ENCODE data around the gene LRRC25.

The LRRC25 gene

DNA sequence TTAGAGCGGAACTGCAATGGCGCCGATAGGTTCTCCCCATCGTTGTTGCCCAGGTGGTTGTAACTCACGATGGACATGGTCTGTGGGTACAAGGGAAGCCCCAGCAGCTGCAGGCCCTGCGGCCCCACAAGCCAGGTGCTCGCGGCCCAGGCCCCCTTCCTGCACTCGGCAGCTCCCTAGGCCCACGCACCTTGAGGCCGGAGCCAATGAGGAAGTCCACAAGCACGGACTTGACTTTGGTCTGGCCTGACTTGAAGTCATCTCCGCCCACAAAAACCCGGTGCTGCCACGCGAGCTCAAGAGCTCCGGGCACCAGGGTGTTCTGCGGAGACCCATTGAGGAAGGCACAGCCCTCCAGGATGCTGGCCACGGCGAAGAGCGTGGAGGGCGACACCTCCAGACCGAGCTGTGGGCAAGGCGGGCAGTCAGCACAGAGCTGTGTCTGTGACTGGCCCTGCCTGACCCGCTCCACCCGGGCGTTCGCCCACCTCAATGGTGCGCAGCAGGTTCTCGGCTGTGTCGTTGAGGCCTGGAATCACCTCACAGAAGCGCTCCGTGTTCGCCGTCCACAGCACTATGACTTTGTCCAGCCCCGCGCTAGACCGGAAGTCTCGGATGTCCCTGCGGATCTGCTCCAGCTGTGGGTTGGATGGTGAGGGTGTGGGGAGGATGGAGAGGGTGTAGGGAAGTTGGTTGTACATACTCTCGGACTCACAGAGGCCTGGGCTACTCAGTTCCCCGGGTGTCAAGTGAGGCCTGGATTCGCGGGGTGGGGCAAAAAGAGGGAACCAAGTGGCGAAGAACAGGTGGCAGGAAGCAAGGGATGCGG lies 38.6 kb upstream of the LRRC25 start:
- no peak for DNase-seq (ENCODE audit: low read depth in 2 of 2)

DNA sequence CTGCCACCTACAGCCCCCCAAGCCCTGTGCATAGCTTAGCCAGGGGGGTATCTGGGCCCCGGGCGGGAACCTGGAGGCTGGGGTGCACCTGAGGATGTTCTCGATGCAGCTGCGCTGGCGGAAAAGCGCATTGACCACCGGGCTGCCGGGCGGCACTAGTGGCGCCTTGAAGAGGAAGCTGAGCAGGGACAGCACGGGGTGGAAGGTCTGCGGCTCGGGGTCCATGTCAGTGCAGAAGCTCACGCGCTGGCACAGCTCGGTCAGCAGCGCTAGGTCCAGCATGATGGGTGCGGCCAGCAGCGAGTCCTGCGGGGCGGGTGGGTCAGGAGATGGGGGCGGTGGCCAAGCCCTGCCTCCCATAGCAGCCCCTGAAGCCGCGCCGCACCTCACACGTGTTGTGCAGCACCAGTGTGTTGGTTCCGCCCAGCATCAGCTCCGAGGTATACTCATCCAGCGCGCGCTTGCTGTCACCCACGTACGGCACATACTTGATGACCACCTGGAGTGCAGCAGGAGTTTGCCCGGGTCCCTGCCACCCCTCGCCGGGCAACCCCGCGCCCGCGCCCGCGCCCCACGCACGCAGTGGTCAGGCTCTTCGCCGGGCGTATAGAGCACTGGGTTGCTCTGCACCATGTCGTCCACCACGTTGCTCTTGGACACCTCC lies 37.9 kb upstream of the LRRC25 start:
- DNase-seq (ENCODE audit: low read depth in 2 of 2): no peak

DNA sequence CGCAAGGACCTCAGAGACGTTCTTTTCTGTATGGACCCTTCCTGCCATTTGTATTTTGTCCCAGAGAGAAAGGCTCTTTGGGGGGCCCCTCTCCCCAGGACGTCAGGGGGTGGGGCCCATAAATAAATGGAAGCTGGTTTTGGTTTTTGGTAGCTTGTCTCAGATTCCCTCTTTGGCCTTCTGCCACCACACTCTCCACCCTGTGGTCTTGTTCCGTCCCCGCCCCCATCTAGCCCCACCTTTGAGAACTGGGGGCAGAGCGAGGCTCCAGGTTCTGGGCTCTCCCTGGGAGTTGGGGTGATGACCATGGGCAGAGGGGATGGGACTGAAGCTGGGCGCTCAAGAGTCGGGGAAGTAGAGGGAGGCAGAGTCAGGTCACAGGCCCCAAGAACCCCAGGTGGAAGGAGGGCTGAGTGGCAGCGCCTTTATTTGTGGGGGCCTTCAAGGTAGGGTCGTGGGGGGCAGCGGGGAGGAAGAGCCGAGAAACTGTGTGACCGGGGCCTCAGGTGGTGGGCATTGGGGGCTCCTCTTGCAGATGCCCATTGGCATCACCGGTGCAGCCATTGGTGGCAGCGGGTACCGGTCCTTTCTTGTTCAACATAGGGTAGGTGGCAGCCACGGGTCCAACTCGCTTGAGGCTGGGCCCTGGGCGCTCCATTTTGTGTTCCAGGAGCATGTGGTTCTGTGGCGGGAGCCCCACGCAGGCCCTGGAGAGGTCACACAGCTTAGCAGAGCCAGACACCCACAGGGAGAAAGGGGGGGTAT lies 37.2 kb upstream of the LRRC25 start:
- DNase-seq (ENCODE audit: low read depth in 2 of 2): no peak

DNA sequence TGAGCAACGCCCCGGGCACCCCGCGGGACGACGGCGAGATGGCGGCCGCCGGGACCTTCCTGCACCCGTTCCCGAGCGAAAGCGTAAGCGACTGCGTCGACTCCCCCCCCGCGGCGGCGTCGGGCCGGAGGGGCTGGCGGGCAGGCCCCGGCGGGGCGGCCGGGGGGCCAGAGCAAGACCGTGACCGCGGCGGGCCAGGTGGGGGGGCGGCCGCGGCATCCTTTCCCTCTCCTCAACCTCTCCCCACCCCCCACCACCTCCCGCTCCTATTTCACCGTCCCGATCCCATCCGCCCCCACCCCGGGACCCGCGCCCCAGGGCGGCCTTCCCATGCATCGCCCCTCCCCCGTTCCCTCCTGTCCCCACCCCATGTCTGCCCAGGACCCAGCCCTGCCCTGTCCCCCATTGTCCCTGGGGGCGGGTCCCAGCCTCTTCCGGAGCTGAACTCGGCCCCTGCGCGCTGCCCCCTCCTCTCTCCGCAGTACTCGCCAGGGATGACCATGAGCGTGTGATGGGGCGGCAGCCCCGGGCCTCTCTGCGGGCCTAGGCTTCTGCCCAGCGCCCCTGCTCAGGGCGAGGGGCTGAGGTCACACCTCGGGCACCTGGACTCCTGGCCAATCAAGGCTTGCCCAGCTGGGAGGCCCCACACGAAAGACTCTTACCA lies 36.4 kb upstream of the LRRC25 start:
- DNase-seq (ENCODE audit: low read depth in 2 of 2): no peak

DNA sequence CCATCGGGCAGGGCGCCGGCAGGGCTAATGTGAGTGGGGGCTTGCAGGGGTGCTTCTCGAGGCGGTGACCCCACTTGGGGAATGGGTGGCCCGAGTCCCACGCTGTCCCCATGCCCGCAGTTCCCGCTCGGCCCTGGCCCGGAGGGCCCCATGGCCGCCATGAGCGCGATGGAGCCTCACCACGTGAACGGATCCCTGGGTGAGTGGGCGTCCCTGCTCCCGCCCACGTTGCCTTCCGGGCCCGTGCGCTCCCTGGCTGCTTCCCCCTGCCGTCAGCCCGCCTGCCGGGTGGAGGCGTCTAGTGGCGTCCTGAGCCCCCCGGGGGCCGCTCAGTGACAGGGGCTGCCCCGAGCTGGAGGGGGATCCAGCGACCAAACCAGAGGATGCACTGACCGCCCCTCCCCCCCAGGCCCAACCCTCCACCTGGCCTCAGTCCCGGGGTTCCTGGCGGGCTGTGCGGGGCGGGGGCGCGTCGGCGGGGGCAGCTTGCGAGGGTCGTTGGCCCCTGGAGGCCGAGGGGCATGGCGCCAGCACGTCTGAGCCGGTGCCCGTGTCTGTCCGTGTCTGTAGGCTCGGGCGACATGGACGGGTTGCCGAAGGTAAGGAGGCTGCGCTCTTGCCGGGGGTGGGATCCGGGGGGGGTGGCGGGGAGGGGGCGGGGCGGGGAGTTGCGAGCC lies 35.7 kb upstream of the LRRC25 start:
- no peak for DNase-seq (ENCODE audit: low read depth in 2 of 2)

DNA sequence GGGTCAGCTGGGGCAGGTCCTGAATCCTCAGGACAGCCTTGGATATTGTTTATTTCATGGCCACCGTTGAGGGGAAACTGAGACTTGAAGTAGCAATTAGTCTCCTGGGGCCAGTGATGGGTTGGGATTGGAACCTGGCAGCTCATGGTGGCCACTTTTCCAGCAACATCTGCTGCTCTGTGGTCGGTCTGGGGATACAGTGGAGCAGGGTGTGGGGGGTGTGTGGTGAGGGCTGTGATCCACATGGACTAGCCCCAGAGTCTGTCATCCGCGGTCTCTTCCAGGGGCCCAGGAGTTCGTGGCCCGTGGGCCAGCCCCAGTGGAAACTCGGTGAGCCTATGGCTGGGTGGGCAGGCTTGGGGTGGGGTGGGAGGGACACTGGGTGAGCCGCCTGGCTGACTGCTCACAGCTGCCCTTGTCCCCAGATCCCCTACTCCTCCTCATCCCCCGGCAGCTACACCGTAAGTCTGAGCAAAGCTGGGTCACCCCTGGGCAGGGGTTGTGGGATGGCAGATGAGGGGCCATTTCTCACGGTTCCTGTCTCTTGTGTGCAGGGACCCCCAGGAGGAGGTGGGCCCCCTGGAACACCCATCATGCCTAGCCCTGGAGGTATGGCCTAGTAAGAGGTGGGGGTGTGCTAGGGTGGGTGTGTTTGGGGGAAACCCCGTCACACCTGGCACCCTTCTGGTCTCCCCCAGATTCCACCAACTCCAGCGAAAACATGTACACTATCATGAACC lies 35.0 kb upstream of the LRRC25 start:
- no peak for DNase-seq (ENCODE audit: low read depth in 2 of 2)

DNA sequence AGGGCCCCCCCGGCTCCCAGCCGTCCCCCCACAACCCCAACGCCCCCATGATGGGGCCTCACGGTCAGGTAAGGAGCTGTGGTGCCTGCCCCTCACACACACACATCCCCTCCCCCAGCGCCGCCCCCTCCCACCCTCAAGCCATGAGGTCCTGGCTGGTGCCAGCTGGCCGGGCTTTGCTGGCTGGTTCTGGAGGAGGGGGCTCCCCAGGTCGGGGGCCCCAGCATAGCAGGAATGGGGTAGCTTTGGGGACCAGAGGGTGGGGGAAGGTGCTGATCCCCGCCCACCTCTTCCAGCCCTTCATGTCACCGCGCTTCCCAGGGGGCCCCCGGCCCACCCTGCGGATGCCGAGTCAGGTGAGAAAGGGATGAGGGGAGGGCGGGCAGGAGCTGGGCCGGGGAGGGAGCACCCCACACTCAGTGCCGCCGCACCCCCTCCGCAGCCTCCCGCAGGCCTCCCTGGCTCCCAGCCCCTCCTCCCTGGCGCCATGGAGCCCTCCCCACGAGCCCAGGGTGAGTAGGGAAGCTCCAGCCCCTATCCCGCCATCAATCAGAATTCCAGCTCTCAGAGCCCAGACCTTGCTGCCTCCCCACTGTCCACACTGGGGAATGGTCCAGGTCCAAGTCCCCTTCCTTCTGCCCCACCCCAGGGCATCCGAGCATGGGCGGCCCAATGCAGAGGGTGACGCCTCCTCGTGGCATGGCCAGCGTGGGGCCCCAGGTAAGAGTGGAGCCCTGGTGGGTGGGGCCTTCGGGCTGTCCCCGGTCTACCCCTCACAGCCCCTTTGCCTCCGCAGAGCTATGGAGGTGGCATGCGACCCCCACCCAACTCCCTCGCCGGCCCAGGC lies 34.2 kb upstream of the LRRC25 start:
- DNase-seq (ENCODE audit: low read depth in 2 of 2): no peak

DNA sequence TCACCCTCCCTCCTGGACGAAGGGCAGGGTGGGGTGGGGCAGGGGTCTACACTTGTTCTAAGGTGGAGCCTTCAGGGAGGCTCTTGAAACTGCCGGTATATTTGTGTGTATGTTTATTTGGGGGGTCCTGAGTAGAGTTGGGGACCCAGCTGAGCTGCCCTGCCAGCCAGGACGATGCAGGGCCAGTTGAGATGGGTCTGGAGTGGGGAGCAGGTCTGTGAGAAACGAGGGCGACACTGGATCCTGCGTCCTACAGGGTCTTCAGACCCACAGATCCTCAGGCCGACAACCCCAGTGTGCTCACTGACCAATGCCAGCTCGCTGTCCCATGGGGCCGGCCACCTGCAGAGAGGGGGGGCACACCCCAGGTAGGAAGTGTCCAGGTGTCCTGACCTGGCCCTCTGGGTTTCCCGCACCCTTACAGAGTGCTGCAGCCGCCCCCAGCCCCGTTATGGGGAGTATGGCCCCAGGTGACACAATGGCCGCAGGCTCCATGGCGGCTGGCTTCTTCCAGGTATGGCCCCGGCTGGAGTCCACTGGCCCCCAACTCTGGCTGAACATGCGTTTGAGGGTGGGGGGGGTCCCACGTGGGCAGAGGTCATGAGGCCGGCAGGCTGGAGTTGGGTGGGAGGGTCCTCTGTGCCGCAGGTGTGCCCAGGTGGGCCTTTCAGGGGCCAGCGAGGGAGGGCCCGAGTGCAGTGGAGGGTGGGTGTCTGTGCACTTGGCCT lies 33.2 kb upstream of the LRRC25 start:
- no peak for DNase-seq (ENCODE audit: low read depth in 2 of 2)

DNA sequence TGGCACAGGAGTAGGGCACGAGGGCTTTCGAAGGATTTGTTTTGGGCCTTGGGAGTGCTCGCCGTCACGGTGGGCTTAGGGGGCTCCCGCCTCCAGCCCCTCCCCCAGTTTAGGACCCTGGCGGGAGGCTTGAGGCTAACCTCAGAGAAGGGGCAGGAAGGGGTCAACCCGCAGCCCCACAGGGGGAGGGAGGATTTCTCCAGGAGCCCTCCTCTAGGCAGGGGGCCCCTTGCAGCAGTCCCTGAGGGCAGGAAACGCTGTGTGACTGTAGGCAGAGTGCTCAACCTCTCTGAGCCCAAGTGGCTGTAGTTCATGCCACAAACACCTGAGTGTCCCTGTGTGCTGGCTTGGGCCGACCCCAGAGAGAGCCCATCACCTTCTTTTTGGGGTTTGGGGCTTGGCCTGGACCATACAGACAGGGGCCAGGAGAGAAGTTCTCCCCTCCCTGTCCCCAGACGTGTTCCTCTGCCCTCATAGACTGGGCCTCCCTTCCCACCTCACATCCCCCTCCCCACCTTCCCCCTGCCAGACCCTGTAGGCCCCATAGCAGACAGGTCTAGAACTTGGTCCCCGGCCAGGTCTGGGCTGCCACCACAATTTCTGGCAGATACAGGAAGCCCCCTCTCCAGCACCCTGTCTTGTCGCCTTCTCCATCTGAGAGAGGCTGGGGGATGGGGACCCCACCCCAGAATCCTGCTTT lies 32.4 kb upstream of the LRRC25 start:
- DNase-seq (ENCODE audit: low read depth in 2 of 2): no peak

DNA sequence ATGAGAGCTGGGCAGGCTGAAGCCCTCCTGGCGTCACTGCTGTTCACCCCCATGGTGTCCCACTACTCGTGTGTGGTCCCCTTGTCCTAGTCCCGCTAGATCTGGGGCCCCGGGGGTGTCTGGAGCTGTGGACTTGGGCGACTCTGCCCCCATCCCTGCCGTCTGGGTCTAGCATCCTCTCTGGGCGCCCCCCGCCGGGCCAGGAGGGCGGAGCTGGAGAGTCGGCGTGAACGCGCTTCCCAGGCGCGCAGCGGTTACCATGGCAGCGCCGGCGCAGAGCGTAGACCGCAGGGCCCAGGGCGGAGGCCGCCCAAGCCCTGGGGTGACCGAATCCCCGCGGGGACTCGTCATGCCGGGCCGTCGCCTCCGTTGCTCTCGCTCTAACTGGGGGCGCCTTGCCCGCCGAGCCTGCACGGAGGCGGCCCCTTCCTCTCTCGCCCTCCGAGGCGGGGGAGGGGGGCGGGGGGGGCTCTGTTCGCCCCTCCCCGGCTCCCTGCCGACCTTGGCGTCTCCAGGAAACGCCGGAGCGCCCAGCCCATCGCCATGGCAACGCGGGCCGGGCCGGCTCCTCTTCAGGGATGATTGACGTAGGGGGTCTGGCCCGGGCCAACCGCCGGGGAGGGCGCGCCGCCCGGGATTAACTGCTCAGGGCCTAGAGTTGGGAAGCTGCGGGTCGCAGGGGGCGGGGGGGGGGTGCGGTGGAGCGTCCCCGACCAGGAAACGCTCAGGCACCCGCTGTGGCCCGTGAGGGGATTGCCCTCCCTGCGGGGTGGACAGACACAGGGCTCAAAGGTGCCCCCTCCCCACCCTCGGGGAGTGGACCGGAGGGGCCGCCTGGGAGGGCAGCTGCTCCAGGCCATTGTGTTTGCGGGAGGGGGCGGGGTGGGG lies 31.6 kb upstream of the LRRC25 start:
- DNase-seq (ENCODE audit: low read depth in 2 of 2): peak; percentile 49 to 59

DNA sequence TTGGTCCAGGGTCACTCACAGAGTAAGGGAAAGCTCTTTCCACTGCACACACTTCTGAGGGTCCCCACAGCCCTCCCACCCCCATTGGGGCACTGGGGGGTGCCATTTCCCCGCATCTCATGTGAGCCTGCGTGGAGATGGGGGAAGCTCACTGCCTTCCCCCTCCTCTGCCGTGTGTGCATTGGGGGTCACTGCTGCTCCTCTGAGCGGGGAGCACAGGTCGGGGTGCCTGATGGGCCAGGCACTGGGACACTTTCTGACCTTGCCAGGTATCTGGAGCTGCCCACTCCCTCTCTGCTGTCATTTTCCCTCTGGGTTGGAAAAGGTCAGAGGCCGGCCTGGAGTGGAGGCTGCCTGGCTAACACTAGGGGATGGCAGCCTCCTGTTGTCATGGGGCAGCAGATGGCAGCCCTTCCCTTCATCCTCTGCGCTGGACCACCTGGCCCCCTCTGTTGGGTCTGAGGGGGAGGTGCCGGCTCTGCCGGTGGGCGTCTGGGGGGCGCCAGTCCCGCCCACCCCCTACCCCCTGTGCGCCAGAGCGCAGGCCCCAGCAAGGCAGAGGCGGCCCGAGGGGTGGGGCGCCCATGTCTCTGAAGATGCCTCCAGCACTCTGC lies 30.9 kb upstream of the LRRC25 start:
- DNase-seq (ENCODE audit: low read depth in 2 of 2): no peak

DNA sequence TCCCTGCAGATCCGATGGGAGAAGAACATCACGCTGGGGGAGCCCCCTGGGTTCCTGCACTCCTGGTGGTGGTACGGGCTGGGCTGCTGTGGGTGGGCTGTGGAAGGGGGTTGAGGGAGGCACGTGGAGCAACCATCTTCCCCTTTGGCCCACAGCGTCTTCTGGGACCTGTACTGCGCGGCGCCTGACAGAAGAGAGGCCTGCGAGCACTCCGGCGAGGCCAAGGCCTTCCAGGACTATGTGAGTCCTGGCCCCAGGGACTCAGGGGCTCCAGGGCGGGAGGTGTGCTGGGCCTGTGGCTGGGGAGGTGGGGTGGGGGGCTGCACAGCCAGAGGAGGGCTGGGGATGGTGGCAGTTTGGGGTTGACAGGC lies 30.3 kb upstream of the LRRC25 start:
- no peak for DNase-seq (ENCODE audit: low read depth in 2 of 2)

DNA sequence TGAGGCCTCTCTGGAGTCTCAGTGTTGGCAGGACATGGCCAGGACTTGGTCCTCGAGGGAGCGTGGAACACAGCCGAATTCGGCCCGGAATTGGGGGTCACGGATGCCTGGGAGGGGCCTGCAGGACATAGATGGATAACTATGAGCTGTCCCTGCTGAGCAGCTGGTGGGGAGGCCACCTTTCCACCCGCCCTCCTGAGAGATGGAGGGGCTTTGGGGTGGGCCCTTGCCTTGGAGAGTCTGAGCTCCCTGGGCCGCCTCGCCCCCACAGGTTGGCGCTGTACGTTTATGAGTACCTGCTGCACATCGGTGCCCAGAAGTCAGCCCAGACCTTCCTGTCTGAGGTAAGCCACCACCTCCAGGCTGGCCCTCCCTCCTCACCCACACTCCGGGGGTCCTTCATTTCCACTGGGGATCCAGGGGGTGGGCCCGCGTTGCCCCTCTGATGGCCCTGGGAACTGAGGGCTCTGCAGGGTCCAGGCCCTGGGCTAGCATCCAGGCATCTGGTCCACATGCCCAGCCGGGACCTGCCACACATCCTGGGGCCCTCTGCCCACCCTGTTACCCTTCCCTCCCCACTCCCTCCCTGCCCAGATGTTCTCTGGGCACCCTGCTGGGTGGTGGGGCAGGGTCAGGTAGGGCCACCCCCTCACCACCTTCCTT lies 29.8 kb upstream of the LRRC25 start:
- DNase-seq (ENCODE audit: low read depth in 2 of 2): no peak

DNA sequence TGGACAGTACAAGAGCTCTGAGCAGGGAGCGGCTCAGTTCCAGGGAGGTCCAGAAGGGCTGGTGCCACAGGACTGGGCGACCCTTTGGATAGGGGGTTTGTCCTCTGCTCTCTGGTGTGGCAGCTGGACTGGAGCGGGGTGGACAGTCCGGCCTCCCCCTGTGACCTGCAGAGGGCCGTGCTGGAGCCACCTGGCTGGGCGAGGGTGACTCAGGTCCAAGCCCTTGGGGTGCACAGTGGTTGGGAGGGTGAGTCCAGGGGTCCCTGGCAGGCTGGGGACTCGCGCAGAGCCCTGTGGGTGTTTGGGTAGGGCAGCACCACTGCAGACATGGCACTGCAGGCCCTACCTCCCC lies 29.0 kb upstream of the LRRC25 start:
- no peak for DNase-seq (ENCODE audit: low read depth in 2 of 2)

DNA sequence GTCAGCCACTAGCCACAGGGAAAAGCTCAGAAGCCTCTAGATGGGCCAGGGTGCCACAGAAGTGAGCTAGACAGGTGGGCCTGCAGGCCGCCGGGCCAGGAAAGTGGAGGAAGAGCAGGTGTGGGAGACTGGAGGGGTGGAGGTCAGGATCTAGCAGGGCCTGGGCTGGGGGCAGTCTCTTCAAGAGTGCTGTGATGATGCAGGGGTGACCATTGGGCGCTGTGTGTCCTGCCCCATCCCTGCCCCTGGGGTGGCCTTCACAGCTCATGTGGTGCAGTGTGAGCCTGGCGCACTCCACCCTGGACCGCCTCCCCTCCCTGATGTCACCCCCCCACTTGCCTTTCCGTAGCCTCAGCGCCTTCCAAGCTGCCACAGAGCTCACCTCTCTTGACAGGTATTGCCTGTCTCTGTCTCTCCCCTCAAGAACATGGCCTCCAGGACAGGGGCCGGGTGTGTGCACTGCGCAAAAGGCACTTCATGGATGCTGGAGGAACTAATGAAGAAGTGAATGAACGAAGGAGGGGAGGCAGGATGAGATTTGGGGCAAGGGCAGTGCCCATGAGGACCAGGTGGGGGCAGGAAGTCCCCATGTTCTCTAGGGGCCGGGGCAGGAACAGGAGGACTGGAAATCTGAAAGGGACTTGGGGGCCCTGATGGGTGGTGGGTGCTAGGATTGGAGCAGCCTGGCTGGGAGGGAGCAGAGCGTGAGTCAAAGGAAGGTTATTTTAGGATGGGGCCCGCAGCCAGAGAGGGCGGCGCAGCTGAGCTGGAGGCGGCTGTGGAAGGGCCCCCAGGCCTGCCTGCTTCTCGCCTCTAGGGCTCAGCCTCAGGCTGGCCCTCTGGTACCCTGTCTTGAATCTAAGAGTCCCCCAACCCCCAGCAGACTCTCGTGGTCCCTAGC lies 28.3 kb upstream of the LRRC25 start:
- DNase-seq (ENCODE audit: low read depth in 2 of 2): no peak

All from activated CD4-positive, alpha-beta T cell treated with anti-CD3 and anti-CD28 coated beads for 24 hours (primary cell).